Measurements from ENCODE around the gene TRANK1. TPM values are rescaled to one million over a fixed set of nuclear protein-coding genes. Genes with fewer than 3 reads are reported as not detected.

TRANK1 gene
- total RNA-seq, 2 experiments from 2014 or later = 3.6 to 4.0 TPM

DNA sequence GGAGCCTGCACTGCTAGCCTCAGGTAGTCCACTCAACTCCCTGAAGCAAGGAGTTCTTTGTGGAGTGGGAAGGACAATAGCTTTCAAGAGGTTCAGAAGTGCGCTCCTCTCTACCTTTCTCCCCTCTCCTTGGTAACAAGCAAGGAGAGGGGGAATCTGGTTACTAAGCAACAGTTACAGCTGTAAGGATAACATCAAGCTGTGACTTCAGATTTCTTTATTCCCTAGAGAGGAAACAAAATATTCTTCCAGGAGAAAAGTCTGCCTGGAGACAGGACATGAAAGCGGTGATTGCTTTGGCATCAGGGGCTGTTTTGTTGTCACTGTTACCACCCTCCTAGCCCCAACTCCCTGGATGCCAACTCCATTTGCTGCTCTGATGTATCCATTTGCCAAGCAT lies 70.4 kb downstream of the TRANK1 start:
- ChIA-PET CTCF (interaction anchor here (1.1 to 1.2 kb wide), 2 partner anchors 84 to 145 kb away, joined by 4 read pairs; no protein-coding TSS in a partner anchor), POLR2A (no interaction called here)

GRCh38 chr3:36871379-36872126 lies 73.3 kb downstream of the TRANK1 start:
- POLR2A ChIA-PET = no interaction called here
- CTCF ChIA-PET = no interaction called here

GRCh38 chr3:36868614-36869436 lies 76.0 kb downstream of the TRANK1 start:
- POLR2A ChIA-PET = no interaction called here
- CTCF ChIA-PET = interaction anchor here (0.6 to 3.9 kb wide), 7 partner anchors 12 to 138 kb away, joined by 3 to 17 read pairs (median 4); no protein-coding TSS in a partner anchor

- CTCF ChIA-PET = interaction anchor here (1.0 to 3.9 kb wide), 6 partner anchors 11 to 139 kb away, joined by 3 to 17 read pairs (median 6); no protein-coding TSS in a partner anchor
- POLR2A ChIA-PET = no interaction called here
These were observed 77.0 kb downstream of the TRANK1 start for GRCh38 chr3:36867810-36868209.

DNA sequence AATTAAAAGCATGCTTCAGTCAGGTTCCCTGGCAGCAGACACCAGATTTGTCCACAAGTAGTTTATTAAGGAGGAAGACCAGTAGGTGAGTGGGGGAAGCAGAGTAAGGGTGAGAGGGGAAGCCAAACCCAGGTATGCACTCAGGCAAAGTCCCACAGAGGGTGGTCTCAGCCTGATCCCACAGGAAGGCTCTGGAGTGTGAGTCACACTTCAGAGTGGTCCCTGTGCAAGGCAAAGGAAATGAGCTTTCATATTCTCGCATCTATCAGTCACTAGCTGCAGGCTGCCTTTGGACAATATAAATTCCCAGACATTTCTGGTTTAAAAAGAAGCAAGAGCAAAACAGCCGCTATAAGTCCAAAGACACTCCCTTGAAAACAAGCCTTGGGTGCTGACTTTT lies 78.5 kb downstream of the TRANK1 start:
- POLR2A ChIA-PET = interaction anchor here (0.5 kb wide), 1 partner anchor 14 kb away, joined by 4 read pairs; no protein-coding TSS in a partner anchor
- CTCF ChIA-PET = interaction anchor here (2.0 to 3.9 kb wide), 2 partner anchors 10 to 138 kb away, joined by 4 to 17 read pairs; no protein-coding TSS in a partner anchor

GRCh38 chr3:36864180-36865053 lies 80.4 kb downstream of the TRANK1 start:
- CTCF ChIA-PET = no interaction called here

DNA sequence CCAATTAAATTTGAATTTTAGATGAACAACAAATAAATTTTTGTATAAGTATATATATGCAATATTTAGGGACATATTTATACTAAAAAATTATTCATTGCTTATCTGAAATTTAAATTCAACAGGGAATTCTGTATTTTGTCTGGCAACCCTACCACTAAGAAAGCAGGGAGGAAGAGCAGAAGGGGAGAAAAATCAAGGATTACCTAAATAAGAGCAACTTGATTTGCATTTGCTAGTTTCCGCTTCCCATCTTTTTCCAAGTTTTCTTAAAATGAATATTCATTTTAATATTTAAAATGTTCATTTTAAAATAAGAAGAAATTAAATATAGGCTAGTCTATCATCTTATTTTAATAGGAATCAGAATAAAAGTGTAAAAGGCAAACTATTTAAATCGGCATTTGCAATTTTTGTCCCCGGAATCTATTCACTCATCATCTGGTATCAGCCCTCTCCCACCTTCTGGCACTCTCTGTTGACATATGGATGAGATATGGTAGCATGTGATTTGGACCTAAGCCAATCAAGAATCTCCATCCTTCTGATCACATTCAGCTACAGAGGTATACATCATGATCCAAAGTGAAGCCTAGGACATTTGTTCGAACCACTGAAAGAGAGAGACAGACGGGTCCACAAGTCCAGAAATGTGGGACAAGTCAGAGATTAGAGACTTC lies 82.6 kb downstream of the TRANK1 start:
- CTCF ChIA-PET = no interaction called here

More at GRCh38 chr3:36864180-36865053, 80.4 kb downstream of the TRANK1 start:
- POLR2A ChIA-PET = no interaction called here

GRCh38 chr3:36859494-36859893 lies 85.4 kb downstream of the TRANK1 start:
- ChIA-PET POLR2A (no interaction called here), CTCF (no interaction called here)

More for the DNA sequence above, 82.6 kb downstream of the TRANK1 start:
- POLR2A ChIA-PET = no interaction called here

GRCh38 chr3:36852071-36852470 lies 92.8 kb downstream of the TRANK1 start:
- POLR2A ChIA-PET = no interaction called here
- CTCF ChIA-PET = no interaction called here

DNA sequence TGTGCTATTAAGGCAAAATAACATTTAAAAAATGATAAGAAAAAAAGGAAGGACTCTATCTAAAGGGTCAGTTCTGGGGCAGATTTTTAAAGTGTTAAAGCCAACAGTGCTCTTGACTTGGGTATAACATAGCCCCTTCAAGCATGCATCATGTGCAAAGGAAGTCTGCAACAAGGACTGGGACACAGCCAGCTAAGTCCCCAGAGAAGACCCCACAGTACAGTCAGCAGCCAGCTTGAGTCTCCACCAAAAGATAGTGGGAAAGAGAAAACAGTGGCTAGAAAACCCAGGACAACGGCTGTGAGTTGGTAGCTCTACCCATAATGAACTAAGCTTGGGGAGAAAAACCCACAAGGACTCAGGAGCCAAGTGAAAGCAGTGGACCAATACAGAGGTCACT lies 94.1 kb downstream of the TRANK1 start:
- ChIA-PET POLR2A (no interaction called here), CTCF (no interaction called here)

DNA sequence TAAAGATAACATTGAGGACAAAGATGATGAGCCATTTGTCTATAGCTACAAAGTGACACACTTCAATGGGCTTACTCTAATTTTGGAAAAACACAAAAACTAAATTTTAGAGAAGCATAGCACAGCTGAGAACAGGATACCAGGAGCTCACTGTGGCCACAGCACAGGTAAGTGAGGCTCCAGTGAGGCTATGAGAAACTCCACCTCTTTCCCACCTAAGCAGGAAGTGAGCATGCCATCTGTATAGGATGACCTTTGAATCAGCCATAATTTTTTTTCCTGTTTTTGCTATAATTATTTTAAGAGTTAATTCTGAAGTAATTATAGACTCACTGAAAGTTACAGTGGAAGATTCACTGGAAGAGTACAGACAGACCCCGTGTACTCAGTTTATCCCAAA lies 98.4 kb downstream of the TRANK1 start:
- CTCF ChIA-PET = interaction anchor here (1.5 kb wide), 1 partner anchor 23 kb away, joined by 4 read pairs; no protein-coding TSS in a partner anchor

GRCh38 chr3:36843065-36844051 lies 101.5 kb downstream of the TRANK1 start:
- POLR2A ChIA-PET = no interaction called here
- CTCF ChIA-PET = interaction anchor here (0.6 to 2.0 kb wide), 5 partner anchors 25 to 115 kb away, joined by 3 to 7 read pairs (median 4); no protein-coding TSS in a partner anchor

More for the DNA sequence above, 98.4 kb downstream of the TRANK1 start:
- POLR2A ChIA-PET = no interaction called here

- CTCF ChIA-PET = interaction anchor here (1.6 kb wide), 1 partner anchor 34 kb away, joined by 4 read pairs; no protein-coding TSS in a partner anchor
- POLR2A ChIA-PET = no interaction called here
These were observed 102.6 kb downstream of the TRANK1 start for GRCh38 chr3:36842275-36842674.

DNA sequence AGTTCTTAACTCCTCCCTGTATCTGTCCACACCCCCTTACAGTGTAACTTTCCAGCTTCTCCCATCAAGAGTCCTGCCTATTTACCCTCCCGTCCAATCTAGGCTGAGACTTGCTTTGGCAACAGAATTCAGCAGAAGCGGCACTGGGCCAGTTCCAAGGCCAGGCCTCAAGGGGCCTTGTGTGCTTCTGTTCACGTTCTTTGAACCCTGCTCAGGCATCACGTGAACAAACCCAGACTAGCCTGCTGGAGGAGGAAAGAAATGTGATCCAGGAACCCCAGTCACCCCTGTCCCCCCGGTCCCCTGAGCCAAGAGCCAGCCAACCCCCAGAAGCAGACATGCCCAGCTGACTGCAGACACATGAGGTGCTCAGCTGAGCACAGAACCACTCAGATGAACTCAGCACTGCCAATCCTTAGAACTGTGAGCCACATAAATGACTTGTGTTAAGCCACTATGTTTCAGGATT lies 104.4 kb downstream of the TRANK1 start:
- POLR2A ChIA-PET = no interaction called here

DNA sequence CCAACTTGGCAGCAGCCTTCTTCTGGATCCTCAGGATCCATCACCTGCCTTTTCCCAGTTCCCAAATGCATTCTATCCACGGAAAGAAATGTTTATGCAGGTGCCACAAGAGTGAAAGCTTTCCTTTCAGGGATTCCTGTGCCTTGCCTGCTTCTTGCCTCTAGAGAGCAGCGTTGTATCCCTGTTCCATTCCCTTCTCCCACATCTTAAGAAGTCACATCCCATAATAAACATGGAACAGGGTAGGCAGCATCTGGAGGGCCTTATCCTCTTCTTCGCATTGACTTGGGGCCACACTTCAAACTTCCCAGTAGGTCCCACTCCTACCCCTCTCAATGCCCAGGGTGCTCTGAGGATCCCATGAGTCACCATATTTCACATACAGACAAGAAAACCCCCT lies 107.8 kb downstream of the TRANK1 start:
- POLR2A ChIA-PET = no interaction called here
- CTCF ChIA-PET = no interaction called here

More for the DNA sequence above, 104.4 kb downstream of the TRANK1 start:
- CTCF ChIA-PET = no interaction called here

DNA sequence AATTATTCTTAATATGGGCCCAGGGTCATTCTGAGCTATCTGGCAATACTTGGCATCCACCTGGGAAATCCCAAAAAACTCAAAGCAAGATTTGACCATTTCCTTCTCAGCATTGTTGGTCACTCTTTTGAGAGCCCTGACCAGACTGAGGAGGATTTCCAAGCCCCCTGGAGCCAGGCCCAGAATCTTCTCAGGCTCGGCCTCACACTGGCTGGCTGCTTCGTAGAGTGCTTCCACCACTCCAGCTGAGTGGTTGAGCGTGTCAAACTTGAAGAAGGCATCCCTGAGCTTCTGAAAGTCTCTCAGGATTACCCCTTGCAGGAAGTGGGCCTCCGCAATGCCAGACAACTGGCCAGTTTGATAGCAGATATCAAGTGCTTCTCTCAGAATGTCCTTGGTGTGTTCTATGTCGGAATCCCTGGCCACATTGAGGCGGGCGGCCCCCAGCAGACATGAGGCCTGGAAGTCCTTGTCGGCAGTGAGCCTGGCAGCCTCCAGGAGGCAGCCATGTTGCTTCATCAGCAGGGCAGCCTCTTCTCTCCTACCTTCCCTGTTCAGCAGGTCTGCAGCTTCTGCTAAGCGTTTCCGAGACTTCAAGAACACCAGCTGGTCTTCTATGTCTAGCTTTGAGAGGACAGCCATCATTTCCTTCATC lies 111.6 kb downstream of the TRANK1 start:
- POLR2A ChIA-PET = no interaction called here
- CTCF ChIA-PET = no interaction called here

DNA sequence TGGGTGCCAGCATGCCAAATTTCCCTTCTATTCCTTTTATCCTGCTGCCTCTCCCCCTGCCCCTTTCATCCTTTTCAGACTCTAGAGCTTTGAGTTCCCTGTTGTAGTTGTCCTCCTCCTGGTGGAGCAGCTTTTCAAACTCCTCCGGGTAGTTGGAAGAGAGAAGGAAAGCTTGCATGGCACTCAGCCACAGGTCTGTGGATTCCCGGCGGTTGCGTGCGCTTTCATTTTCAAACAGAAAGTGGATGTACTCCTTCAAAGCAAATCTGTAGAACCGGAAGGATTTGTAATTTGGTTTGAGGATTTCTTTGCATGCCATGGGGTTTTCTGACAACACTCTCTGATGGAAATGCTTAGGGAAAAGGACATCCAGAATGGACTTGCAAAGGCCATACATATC lies 112.4 kb downstream of the TRANK1 start:
- CTCF ChIA-PET = no interaction called here
- POLR2A ChIA-PET = no interaction called here
